Mucosa of gallbladder (tissue), 1 donor: ENCODE results near the gene BRD3OS. TPM values are rescaled to one million over a fixed set of nuclear protein-coding genes. Genes with fewer than 3 reads are reported as not detected.
A peak's percentile ranks its signal among the peaks of the same experiment; 100 is the strongest.

Source experiments
- DNase-seq: peaks from one replicate; pipeline ENCODE4 v3.0.0-alpha.2; 2020; ENCODE audit warnings: low spot score
- total RNA-seq: library from RNA; stranded (reverse); gene quantifications from one replicate; pipeline ENCODE4 v1.2.1, GENCODE V29; 2021
- donor health status: DM: no; HTN: no; CAD: no.

Gene BRD3OS
- total RNA-seq, 1 donor from 2014 or later, result 31.0 TPM

- DNase-seq, result no peak
These were observed 25.4 kb downstream of the BRD3OS start for GRCh38 chr9:134050726-134051125.

GRCh38 chr9:134051319-134051718 is 26.0 kb downstream of the BRD3OS start:
- no peak for DNase-seq

GRCh38 chr9:134052491-134052890 is 27.2 kb downstream of the BRD3OS start:
- DNase-seq, result no peak

- no peak for DNase-seq
These were observed 27.7 kb downstream of the BRD3OS start for GRCh38 chr9:134052941-134053340.

GRCh38 chr9:134053401-134053871 is 28.2 kb downstream of the BRD3OS start:
- DNase-seq, result no peak

GRCh38 chr9:134053941-134054761 is 28.9 kb downstream of the BRD3OS start:
- DNase-seq, result no peak

- no peak for DNase-seq
These were observed 29.9 kb downstream of the BRD3OS start for GRCh38 chr9:134054891-134055811.

GRCh38 chr9:134055981-134056461 is 30.7 kb downstream of the BRD3OS start:
- DNase-seq, result peak; percentile 88

- DNase-seq, result no peak
These were observed 31.4 kb downstream of the BRD3OS start for GRCh38 chr9:134056483-134057306.

GRCh38 chr9:134057307-134057657 is 32.0 kb downstream of the BRD3OS start:
- no peak for DNase-seq

- DNase-seq, result no peak
These were observed 32.7 kb downstream of the BRD3OS start for GRCh38 chr9:134057751-134058701.

GRCh38 chr9:134058716-134059115 is 33.4 kb downstream of the BRD3OS start:
- no peak for DNase-seq

GRCh38 chr9:134059188-134059641 is 33.9 kb downstream of the BRD3OS start:
- DNase-seq, result no peak

GRCh38 chr9:134059661-134060395 is 34.5 kb downstream of the BRD3OS start:
- DNase-seq, result no peak

- no peak for DNase-seq
These were observed 35.3 kb downstream of the BRD3OS start for GRCh38 chr9:134060546-134060945.

- DNase-seq, result no peak
These were observed 35.9 kb downstream of the BRD3OS start for GRCh38 chr9:134061019-134061687.

GRCh38 chr9:134061688-134062371 is 36.5 kb downstream of the BRD3OS start:
- no peak for DNase-seq

- DNase-seq, result no peak
These were observed 37.3 kb downstream of the BRD3OS start for GRCh38 chr9:134062461-134063087.
